HL-60 (cell line): ENCODE results near the gene CLIC1.

Experiments used
- DNase-seq, 2 experiments: peaks; one replicate each; pipeline ENCODE4 v3.0.0-alpha.2; 2010 to 2020; ENCODE audit warnings: low read depth in 1 of 2, low spot score in 1 of 2
- H3K27ac ChIP-seq: fragments of 250-450 bp; sonication (Bioruptor Pico); replicated peaks from 2 replicates; pipeline ENCODE4 v1.5.1; 2020; ENCODE audit warnings: mild to moderate bottlenecking, moderate library complexity
- H3K27me3 ChIP-seq: fragments of 250-450 bp; sonication (Bioruptor Pico); 2 replicates; pipeline ENCODE4 v1.5.1; 2021; ENCODE audit warnings: mild to moderate bottlenecking, moderate library complexity; ENCODE audit not compliant: insufficient read depth, poor library complexity, severe bottlenecking
- H3K4me3 ChIP-seq: replicated peaks from 2 replicates; pipeline ENCODE4 v1.5.1; 2011; ENCODE audit warnings: mild to moderate bottlenecking, control low read depth, low read length; ENCODE audit not compliant: insufficient read depth
- CTCF ChIP-seq: IDR thresholded peaks from one replicate; pipeline ENCODE4 v1.5.1; 2011; ENCODE audit warnings: low read length, control low read depth, inconsistent platforms; ENCODE audit not compliant: insufficient read depth
- GABPA ChIP-seq: IDR thresholded peaks from 2 replicates; pipeline ENCODE4 v1.6.1; 2012; ENCODE audit warnings: low read depth
- POLR2AphosphoS5 ChIP-seq: IDR thresholded peaks from 2 replicates; pipeline ENCODE4 v1.6.1; 2012; ENCODE audit warnings: low read depth
- REST ChIP-seq: IDR thresholded peaks from 2 replicates; pipeline ENCODE4 v1.6.1; 2012; ENCODE audit warnings: low read depth; ENCODE audit not compliant: insufficient replicate concordance
- SPI1 ChIP-seq: IDR thresholded peaks from 2 replicates; pipeline ENCODE4 v1.6.1; 2012; ENCODE audit warnings: low read depth, mild to moderate bottlenecking, borderline replicate concordance

CLIC1 gene

GRCh38 chr6:31765910-31766794, 29.8 kb upstream of the CLIC1 start:
- H3K27me3 ChIP-seq = no peaks in the 10 kb centered on the region
- no peak for TF ChIP-seq GABPA
- TF ChIP-seq POLR2AphosphoS5 = no peak
- no peak for TF ChIP-seq SPI1
- TF ChIP-seq REST = no peak
- no peak for TF ChIP-seq CTCF
- no peak for DNase-seq
- no peak overlapping the region for H3K4me3 ChIP-seq
- no peak overlapping the region for H3K27ac ChIP-seq

GRCh38 chr6:31765559-31765909, 29.2 kb upstream of the CLIC1 start:
- H3K27ac ChIP-seq = no peak overlapping the region
- H3K4me3 ChIP-seq = no peak overlapping the region
- DNase-seq = no peak
- no peak for TF ChIP-seq SPI1
- no peak for TF ChIP-seq POLR2AphosphoS5
- no peak for TF ChIP-seq GABPA
- no peak for TF ChIP-seq CTCF
- TF ChIP-seq REST = no peak
- no peaks in the 10 kb centered on the region for H3K27me3 ChIP-seq

GRCh38 chr6:31764198-31764597, 27.9 kb upstream of the CLIC1 start:
- Histone ChIP-seq H3K27ac (no peak overlapping the region), H3K4me3 (no peak overlapping the region), H3K27me3 (no peaks in the 10 kb centered on the region)
- TF ChIP-seq SPI1 (no peak), GABPA (no peak), POLR2AphosphoS5 (no peak), REST (no peak), CTCF (no peak)
- DNase-seq = no peak
